BLaER1 treated with 17β-estradiol and CSF1 and Interleukin-3, amounts not matched to agents 10 nM and 100 nM (cell line): Measurements from ENCODE around the gene DDX10.

Experiments used
- H3K27ac ChIP-seq, 11 experiments: shearing (Covaris generic); formaldehyde crosslinking; 2 replicates each; pipeline ENCODE4 v1.8.1; 2022
- H3K27me3 ChIP-seq, 11 experiments: shearing (Covaris generic); formaldehyde crosslinking; 2 replicates each; pipeline ENCODE4 v1.8.1; 2022
- H3K36me3 ChIP-seq, 11 experiments: shearing (Covaris generic); formaldehyde crosslinking; 2 replicates each; pipeline ENCODE4 v1.8.1; 2022
- H3K4me1 ChIP-seq, 10 experiments: shearing (Covaris generic); formaldehyde crosslinking; 2 replicates each; pipeline ENCODE4 v1.8.1; 2022
- H3K4me2 ChIP-seq, 11 experiments: shearing (Covaris generic); formaldehyde crosslinking; 2 replicates each; pipeline ENCODE4 v1.8.1; 2022
- H3K4me3 ChIP-seq, 10 experiments: shearing (Covaris generic); formaldehyde crosslinking; 2 replicates each; pipeline ENCODE4 v1.8.1; 2022
- H3K9ac ChIP-seq, 11 experiments: shearing (Covaris generic); formaldehyde crosslinking; 2 replicates each; pipeline ENCODE4 v1.8.1; 2022
- H3K9me3 ChIP-seq, 11 experiments: shearing (Covaris generic); formaldehyde crosslinking; replicated peaks in 1 of 11; 2 replicates each; pipeline ENCODE4 v1.8.1; 2022
- H4K20me1 ChIP-seq, 11 experiments: shearing (Covaris generic); formaldehyde crosslinking; 2 replicates each; pipeline ENCODE4 v1.8.1; 2022
- Cebpa-rat ChIP-seq, 11 experiments: shearing (Covaris generic); IDR thresholded peaks; 2 replicates each; pipeline ENCODE4 v1.8.1; 2022

Gene DDX10

DNA sequence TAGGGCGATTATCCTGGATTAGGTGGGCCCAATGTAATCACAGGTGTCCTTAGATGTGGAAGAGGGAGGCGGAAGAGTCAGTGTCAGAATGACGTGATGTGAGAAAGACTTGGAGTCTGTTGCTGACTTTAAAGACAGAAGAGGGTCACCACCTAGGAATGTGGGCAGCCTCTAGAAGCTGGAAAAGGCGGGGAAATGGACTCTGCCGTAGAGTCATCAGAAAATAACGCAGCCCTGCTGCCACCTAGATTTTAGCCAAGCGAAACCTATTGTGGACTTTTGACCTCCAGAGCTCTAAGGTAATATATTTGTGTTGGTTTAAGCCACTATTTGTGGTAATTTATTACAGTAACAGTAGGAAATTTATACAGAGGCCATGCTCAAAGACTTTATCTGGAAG, 4.8 kb downstream of the DDX10 start:
- no peak overlapping the region for H3K4me2 ChIP-seq
- no peak for TF ChIP-seq Cebpa-rat (IDR thresholded peaks at IDR 0.05)
- H3K4me3 ChIP-seq: no peak overlapping the region
- no peak overlapping the region for H3K27ac ChIP-seq
- peaks cover 32 to 46% (median 37%) of the 10 kb centered on the region in 10 experiments for H3K4me1 ChIP-seq
- peaks cover 4 to 74% (median 65%) of the 10 kb centered on the region in 11 experiments; a peak in 21 of 22 replicates for H3K36me3 ChIP-seq
- H3K9ac ChIP-seq: no peak overlapping the region
- peaks cover 0 to 96% (median 84%) of the 10 kb centered on the region in 11 experiments; a peak in 15 of 22 replicates for H4K20me1 ChIP-seq
- H3K27me3 ChIP-seq: no peaks in the 10 kb centered on the region
- H3K9me3 ChIP-seq: peaks cover 0 to 17% (median 9%) of the 10 kb centered on the region in 11 experiments; a peak in 6 of 22 replicates

DNA sequence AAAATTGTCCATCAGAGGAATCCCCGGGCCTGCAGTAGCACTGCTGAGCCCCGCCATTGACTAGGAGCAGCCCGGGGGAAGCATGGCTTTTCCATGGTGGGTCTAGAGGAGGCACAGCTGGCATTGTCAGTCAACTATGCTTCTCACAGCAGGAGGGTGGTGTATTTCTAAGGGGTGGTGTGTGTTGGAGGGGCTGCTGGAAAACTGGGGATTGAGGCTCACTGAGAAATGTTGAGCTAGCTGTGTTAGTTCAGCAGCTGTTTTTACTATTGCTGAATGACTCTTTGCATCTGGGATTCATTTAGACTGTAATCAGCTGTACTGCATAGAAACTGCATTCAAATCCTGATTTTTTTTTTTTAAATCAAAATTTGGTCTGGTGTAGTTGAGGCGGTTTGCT, 5.6 kb downstream of the DDX10 start:
- no peak for TF ChIP-seq Cebpa-rat (IDR thresholded peaks at IDR 0.05)
- Histone ChIP-seq H3K9ac (no peak overlapping the region), H3K4me2 (no peak overlapping the region), H3K27ac (no peak overlapping the region), H3K9me3 (peaks cover 0 to 17% (median 9%) of the 10 kb centered on the region in 11 experiments; a peak in 6 of 22 replicates), H3K4me1 (peaks cover 32 to 46% (median 37%) of the 10 kb centered on the region in 10 experiments), H3K27me3 (no peaks in the 10 kb centered on the region), H3K36me3 (peaks cover 11 to 82% (median 72%) of the 10 kb centered on the region in 11 experiments), H4K20me1 (peaks cover 0 to 100% (median 87%) of the 10 kb centered on the region in 11 experiments; a peak in 15 of 22 replicates), H3K4me3 (no peak overlapping the region)

DNA sequence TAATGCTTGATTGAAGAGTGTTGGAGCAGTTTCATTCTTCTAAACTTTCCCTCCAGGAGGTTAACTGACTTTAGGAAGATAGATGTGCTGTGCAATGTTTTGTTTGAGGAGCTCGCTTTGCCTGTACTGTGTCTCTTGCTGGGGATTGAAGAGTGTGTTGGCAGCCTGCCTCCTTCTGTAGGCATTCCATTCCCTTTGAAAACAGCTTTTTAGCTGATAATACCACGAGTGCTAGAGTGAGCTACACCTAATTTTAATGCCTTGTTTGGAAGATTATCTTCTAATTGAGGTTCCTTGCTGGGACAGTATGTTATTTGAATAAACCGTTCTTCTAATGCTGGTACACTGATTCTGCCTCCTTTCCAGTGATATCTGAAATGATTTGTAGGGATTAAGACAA, 7.2 kb downstream of the DDX10 start:
- Histone ChIP-seq H3K4me1 (peaks cover 17 to 29% (median 21%) of the 10 kb centered on the region in 10 experiments), H3K27me3 (no peaks in the 10 kb centered on the region), H4K20me1 (peaks cover 0 to 100% (median 79%) of the 10 kb centered on the region in 11 experiments; a peak in 15 of 22 replicates), H3K36me3 (peaks cover 28 to 88% (median 81%) of the 10 kb centered on the region in 11 experiments), H3K9ac (no peak overlapping the region), H3K4me3 (no peak overlapping the region), H3K27ac (0 out of 22 replicates have a peak overlapping the region, but pooled peaks of 1 of the 11 experiments have one; percentile 30), H3K4me2 (peak overlapping the region in 8 of 11 experiments; percentile 1 to 47 (median 22); a peak in 11 of 22 replicates), H3K9me3 (peaks cover 0 to 17% (median 9%) of the 10 kb centered on the region in 11 experiments; a peak in 6 of 22 replicates)
- TF ChIP-seq Cebpa-rat (IDR thresholded peaks at IDR 0.05): no peak

- peaks cover 0 to 100% (median 72%) of the 10 kb centered on the region in 11 experiments; a peak in 15 of 22 replicates for H4K20me1 ChIP-seq
- peaks cover 0 to 17% (median 9%) of the 10 kb centered on the region in 11 experiments; a peak in 6 of 22 replicates for H3K9me3 ChIP-seq
- no peak for TF ChIP-seq Cebpa-rat (IDR thresholded peaks at IDR 0.05)
- no peak overlapping the region for H3K9ac ChIP-seq
- H3K4me2 ChIP-seq: peak overlapping the region in 8 of 11 experiments; percentile 3 to 47 (median 30); a peak in 10 of 22 replicates
- H3K27ac ChIP-seq: no peak overlapping the region
- no peaks in the 10 kb centered on the region for H3K27me3 ChIP-seq
- peaks cover 34 to 88% (median 81%) of the 10 kb centered on the region in 11 experiments for H3K36me3 ChIP-seq
- no peak overlapping the region for H3K4me3 ChIP-seq
- H3K4me1 ChIP-seq: peaks cover 13 to 22% (median 14%) of the 10 kb centered on the region in 10 experiments
Observed at GRCh38 chr11:108672786-108673185, 7.9 kb downstream of the DDX10 start.

DNA sequence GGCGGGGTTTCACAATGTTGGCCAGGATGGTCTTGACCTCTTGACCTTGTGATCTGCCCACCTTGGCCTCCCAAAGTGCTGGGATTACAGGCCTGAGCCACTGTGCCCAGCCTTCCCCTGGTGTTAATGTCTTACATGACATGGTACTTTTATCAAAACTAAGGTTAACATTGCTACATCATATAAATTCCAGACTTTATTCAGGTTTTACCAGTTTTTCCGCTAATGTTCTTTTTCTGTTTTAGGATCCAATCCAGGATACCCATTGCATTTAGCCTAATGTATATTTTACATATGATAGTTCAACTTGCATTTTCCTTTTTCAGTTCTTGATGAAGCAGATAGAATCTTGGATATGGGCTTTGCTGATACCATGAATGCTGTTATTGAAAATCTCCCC, 14.2 kb downstream of the DDX10 start:
- H3K9me3 ChIP-seq: peaks cover 0 to 10% (median 6%) of the 10 kb centered on the region in 11 experiments; a peak in 6 of 22 replicates
- TF ChIP-seq Cebpa-rat (IDR thresholded peaks at IDR 0.05): no peak
- H3K36me3 ChIP-seq: peaks cover 63 to 99% (median 97%) of the 10 kb centered on the region in 11 experiments

GRCh38 chr11:108680271-108680670, 15.4 kb downstream of the DDX10 start:
- Histone ChIP-seq H4K20me1 (peaks cover 0 to 50% (median 2%) of the 10 kb centered on the region in 11 experiments; a peak in 7 of 22 replicates), H3K4me2 (no peak overlapping the region), H3K4me1 (no peaks in the 10 kb centered on the region), H3K27ac (no peak overlapping the region), H3K27me3 (no peaks in the 10 kb centered on the region), H3K9me3 (peaks cover 0 to 10% (median 7%) of the 10 kb centered on the region in 11 experiments; a peak in 6 of 22 replicates), H3K4me3 (no peak overlapping the region), H3K36me3 (peaks cover 54 to 88% (median 85%) of the 10 kb centered on the region in 11 experiments), H3K9ac (no peak overlapping the region)
- no peak for TF ChIP-seq Cebpa-rat (IDR thresholded peaks at IDR 0.05)

More for the DNA sequence above, 14.2 kb downstream of the DDX10 start:
- Histone ChIP-seq H3K4me2 (no peak overlapping the region), H3K4me1 (no peaks in the 10 kb centered on the region), H4K20me1 (peaks cover 0 to 63% (median 12%) of the 10 kb centered on the region in 11 experiments; a peak in 8 of 22 replicates), H3K27me3 (no peaks in the 10 kb centered on the region), H3K9ac (no peak overlapping the region), H3K27ac (no peak overlapping the region), H3K4me3 (no peak overlapping the region)

DNA sequence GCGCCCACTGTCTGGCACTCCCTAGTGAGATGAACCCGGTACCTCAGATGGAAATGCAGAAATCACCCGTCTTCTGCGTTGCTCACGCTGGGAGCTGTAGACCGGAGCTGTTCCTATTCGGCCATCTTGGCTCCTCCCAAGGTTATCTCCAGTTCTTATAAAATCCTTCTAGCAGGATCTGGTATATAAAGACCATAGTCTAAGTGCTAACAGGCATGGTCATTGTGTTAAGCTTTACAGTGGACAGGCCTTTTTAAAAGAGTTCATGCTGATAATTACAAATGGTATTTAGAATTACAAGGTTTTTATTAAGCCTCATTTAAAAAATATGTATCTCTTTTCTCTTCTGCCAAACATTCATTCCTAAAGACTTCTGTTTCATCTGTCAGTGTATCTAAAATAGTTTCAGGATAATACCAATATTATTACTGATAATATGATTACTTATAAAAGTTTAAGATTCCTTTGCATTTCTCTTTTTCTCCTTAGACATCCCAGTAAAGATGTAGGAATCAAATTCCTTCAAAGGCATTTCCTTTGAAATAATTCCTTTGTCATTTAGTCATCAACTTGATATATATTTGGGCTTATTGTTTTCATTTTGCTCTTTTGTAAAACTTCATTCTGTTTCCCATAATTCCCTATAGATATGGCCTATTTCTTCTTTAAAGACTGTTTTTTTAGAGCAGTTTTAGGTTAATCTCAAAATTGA, 20.7 kb downstream of the DDX10 start:
- H3K27me3 ChIP-seq: no peaks in the 10 kb centered on the region
- peaks cover 0 to 19% (median 8%) of the 10 kb centered on the region in 11 experiments; a peak in 10 of 22 replicates for H3K9me3 ChIP-seq
- TF ChIP-seq Cebpa-rat (IDR thresholded peaks at IDR 0.05): no peak
- no peak overlapping the region for H3K9ac ChIP-seq
- H3K4me1 ChIP-seq: no peaks in the 10 kb centered on the region
- H3K4me2 ChIP-seq: no peak overlapping the region
- peaks cover 0 to 44% (median 0%) of the 10 kb centered on the region in 11 experiments; a peak in 4 of 22 replicates for H4K20me1 ChIP-seq
- H3K27ac ChIP-seq: no peak overlapping the region
- no peak overlapping the region for H3K4me3 ChIP-seq
- H3K36me3 ChIP-seq: peaks cover 45 to 88% (median 84%) of the 10 kb centered on the region in 11 experiments

GRCh38 chr11:108693852-108694251, 29.0 kb downstream of the DDX10 start:
- Histone ChIP-seq H4K20me1 (peaks cover 0 to 19% (median 0%) of the 10 kb centered on the region in 11 experiments; a peak in 5 of 22 replicates), H3K27me3 (no peaks in the 10 kb centered on the region), H3K9ac (no peak overlapping the region), H3K9me3 (no peaks in the 10 kb centered on the region), H3K4me2 (no peak overlapping the region), H3K27ac (no peak overlapping the region), H3K4me3 (no peak overlapping the region), H3K4me1 (peaks cover 0 to 11% (median 0%) of the 10 kb centered on the region in 10 experiments; a peak in 4 of 20 replicates), H3K36me3 (peaks cover 54 to 94% (median 82%) of the 10 kb centered on the region in 11 experiments)
- TF ChIP-seq Cebpa-rat (IDR thresholded peaks at IDR 0.05): no peak

DNA sequence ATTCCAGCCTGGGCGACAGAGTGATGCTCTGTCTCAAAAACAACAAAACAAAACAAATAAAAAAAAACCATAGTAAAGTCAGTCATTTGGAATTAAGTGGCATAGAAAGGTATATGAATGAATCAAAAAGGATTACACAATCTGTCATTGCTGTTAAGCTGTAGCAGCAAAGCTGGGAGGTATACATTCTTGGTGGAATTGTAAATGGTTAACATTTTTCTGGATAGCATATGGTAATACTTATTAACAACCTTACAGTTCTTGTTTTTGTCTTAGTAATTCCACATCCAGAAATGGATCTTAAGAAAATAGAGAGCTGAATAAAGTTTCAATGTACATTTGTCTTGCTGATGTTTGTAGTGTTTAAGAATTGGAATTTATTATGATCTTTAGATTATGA, 30.0 kb downstream of the DDX10 start:
- no peaks in the 10 kb centered on the region for H3K27me3 ChIP-seq
- H3K9ac ChIP-seq: no peak overlapping the region
- peaks cover 0 to 13% (median 0%) of the 10 kb centered on the region in 10 experiments; a peak in 4 of 20 replicates for H3K4me1 ChIP-seq
- TF ChIP-seq Cebpa-rat (IDR thresholded peaks at IDR 0.05): no peak
- no peak overlapping the region for H3K4me3 ChIP-seq
- no peaks in the 10 kb centered on the region for H3K9me3 ChIP-seq
- H3K36me3 ChIP-seq: peaks cover 44 to 94% (median 82%) of the 10 kb centered on the region in 11 experiments
- peaks cover 0 to 19% (median 0%) of the 10 kb centered on the region in 11 experiments; a peak in 5 of 22 replicates for H4K20me1 ChIP-seq
- H3K27ac ChIP-seq: no peak overlapping the region
- 0 out of 22 replicates have a peak overlapping the region, but pooled peaks of 1 of the 11 experiments have one; percentile 4 for H3K4me2 ChIP-seq
